Keratinocyte (primary cell): ENCODE results near the gene DTYMK. TPM values are rescaled to one million over a fixed set of nuclear protein-coding genes. Genes with fewer than 3 reads are reported as not detected.

Source experiments
- DNase-seq: peaks from one replicate; pipeline ENCODE4 v3.0.0-alpha.2; 2011; ENCODE audit warnings: low read depth, missing footprints, low spot score
- FAIRE-seq: peaks from 2 replicates; lab custom pipeline; 2011; peaks lifted over from hg19 to GRCh38; lab: Jason Lieb, UNC
- H2AFZ ChIP-seq: 2 replicates; pipeline ENCODE4 v1.6.0; 2012; ENCODE audit warnings: low read length, control low read depth, inconsistent platforms; ENCODE audit not compliant: control insufficient read depth
- H3K27ac ChIP-seq: 2 replicates; pipeline ENCODE4 v1.5.1; 2011; ENCODE audit warnings: low read length; ENCODE audit not compliant: control insufficient read depth, insufficient read depth
- H3K27me3 ChIP-seq: 3 replicates; pipeline ENCODE4 v1.6.0; 2011; ENCODE audit warnings: low read length; ENCODE audit not compliant: control insufficient read depth, insufficient read depth; ENCODE audit errors: extremely low read depth
- H3K36me3 ChIP-seq, 2 experiments: 2 replicates in 1 of 2; 3 replicates in 1 of 2; pipeline ENCODE4 v1.5.1; 2011; ENCODE audit warnings: low read length in 2 of 2, mild to moderate bottlenecking in 1 of 2; ENCODE audit not compliant: control insufficient read depth in 2 of 2, insufficient read depth in 2 of 2; ENCODE audit errors: extremely low read depth in 1 of 2
- H3K4me1 ChIP-seq: 3 replicates; pipeline ENCODE4 v1.5.1; 2011; ENCODE audit warnings: low read length; ENCODE audit not compliant: control insufficient read depth, insufficient read depth; ENCODE audit errors: extremely low read depth
- H3K4me2 ChIP-seq: 3 replicates; pipeline ENCODE4 v1.6.0; 2011; ENCODE audit warnings: low read depth, low read length; ENCODE audit not compliant: control insufficient read depth, insufficient read depth; ENCODE audit errors: extremely low read depth
- H3K4me3 ChIP-seq, 3 experiments: fragments of 200-600 bp in 1 of 3; sonication (generic) in 1 of 3; 2 replicates in 2 of 3; 3 replicates in 1 of 3; pipeline ENCODE4 v1.5.1; 2011 to 2016; ENCODE audit warnings: low read length in 3 of 3, mild to moderate bottlenecking in 3 of 3, control low read depth in 2 of 3, inconsistent platforms in 1 of 3, low read depth in 1 of 3, mixed read lengths in 1 of 3, mixed run types in 1 of 3, moderate library complexity in 1 of 3; ENCODE audit not compliant: control insufficient read depth in 2 of 3, insufficient read depth in 2 of 3; ENCODE audit errors: extremely low read depth in 1 of 3
- H3K79me2 ChIP-seq: 2 replicates; pipeline ENCODE4 v1.6.0; 2012; ENCODE audit warnings: low read length; ENCODE audit not compliant: control insufficient read depth, insufficient read depth
- H3K9ac ChIP-seq: 3 replicates; pipeline ENCODE4 v1.6.0; 2011; ENCODE audit warnings: low read length; ENCODE audit not compliant: control insufficient read depth, insufficient read depth; ENCODE audit errors: extremely low read depth
- H3K9me1 ChIP-seq: 3 replicates; pipeline ENCODE4 v1.6.0; 2011; ENCODE audit warnings: low read length; ENCODE audit not compliant: control insufficient read depth, insufficient read depth; ENCODE audit errors: extremely low read depth
- H3K9me3 ChIP-seq: 2 replicates; pipeline ENCODE4 v1.5.1; 2012; ENCODE audit warnings: low read depth, low read length; ENCODE audit not compliant: control insufficient read depth
- H4K20me1 ChIP-seq: 3 replicates; pipeline ENCODE4 v1.6.0; 2011; ENCODE audit warnings: low read length; ENCODE audit not compliant: control insufficient read depth, insufficient read depth; ENCODE audit errors: extremely low read depth
- CTCF ChIP-seq, 3 experiments: IDR thresholded peaks in 1 of 3; conservative IDR thresholded peaks in 1 of 3; optimal IDR thresholded peaks in 1 of 3; 2 replicates in 2 of 3; 3 replicates in 1 of 3; pipeline versions ENCODE3 to v1.5.1; 2011; ENCODE audit warnings: low read length in 3 of 3, mild to moderate bottlenecking in 3 of 3, moderate library complexity in 2 of 3, control low read depth in 1 of 3, inconsistent platforms in 1 of 3; ENCODE audit not compliant: insufficient read depth in 2 of 3; ENCODE audit errors: extremely low read depth in 1 of 3
- EZH2 ChIP-seq: IDR thresholded peaks from one replicate; pipeline ENCODE4 v1.6.1; 2012; ENCODE audit warnings: inconsistent platforms, mild to moderate bottlenecking, low read length, moderate library complexity
- dilution Hi-C: fragments of 300-500 bp; cut with MboI; formaldehyde crosslinking; loops from one replicate; pipeline ENCODE4 v1.7.0; 2020; ENCODE audit warnings: low sequenced_read_pairs; ENCODE audit not compliant: extremely low pct_ligation_motif_present
- polyA plus RNA-seq, 5 experiments: library from polyadenylated mRNA; depleted of rRNA in 3 of 5; stranded (reverse) in 3 of 5; stranded (forward) in 1 of 5; unstranded in 1 of 5; fragments of >200 nt; gene quantifications; 1 replicate in 1 of 5; 2 replicates in 3 of 5; 3 replicates in 1 of 5; pipeline versions ENCODE4 v1.2.1 to v1.2.3, GENCODE V29; 2011 to 2012; ENCODE audit warnings: missing spikeins in 2 of 5, low read depth in 1 of 5, low replicate concordance in 1 of 5

Gene DTYMK
- polyA plus RNA-seq, 1 donor (not counting 4 experiments of a cell fraction or from before 2014, with no cell fraction given), result 31.6 TPM

DNA sequence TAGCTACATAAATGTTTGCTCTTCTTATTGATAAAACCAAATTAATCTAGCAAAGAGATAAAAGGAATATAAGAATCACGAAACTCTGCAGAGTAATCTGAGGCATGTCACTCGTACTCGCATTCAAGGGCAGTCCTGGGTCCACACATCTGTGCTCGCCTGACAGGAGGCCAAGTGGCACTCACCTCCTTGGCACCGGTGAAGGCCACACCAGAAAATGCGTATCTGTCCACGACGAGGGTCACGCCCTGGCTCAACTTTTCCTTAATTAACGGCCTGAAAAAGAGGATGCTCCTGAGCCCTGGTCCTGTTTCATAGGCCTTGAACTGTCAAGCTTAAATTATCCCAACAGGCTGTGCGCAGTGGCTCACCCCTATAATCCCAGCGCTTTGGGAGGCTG lies 6.6 kb downstream of the DTYMK start:
- Histone ChIP-seq H3K36me3 (peaks cover 18 to 22% of the 10 kb centered on the region in 2 experiments), H3K4me1 (no peaks in the 10 kb centered on the region), H3K4me2 (no peak overlapping the region), H3K27me3 (no peaks in the 10 kb centered on the region), H2AFZ (no peak overlapping the region), H3K9ac (no peak overlapping the region), H3K9me1 (no peaks in the 10 kb centered on the region), H3K4me3 (no peak overlapping the region), H4K20me1 (no peaks in the 10 kb centered on the region), H3K9me3 (no peaks in the 10 kb centered on the region), H3K27ac (no peak overlapping the region), H3K79me2 (peaks cover 11% of the 10 kb centered on the region)
- TF ChIP-seq EZH2 (no peak), CTCF (optimal IDR thresholded peaks at IDR 0.05 in 1 of 3, IDR thresholded peaks at IDR 0.05 in 1 of 3, conservative IDR thresholded peaks at IDR 0.05 in 1 of 3; ENCODE audit: extremely low read depth in 1 of 3, insufficient read depth in 2 of 3, low read length in 3 of 3) (no peak)
- DNase-seq (no peak), FAIRE-seq (no peak)
- dilution Hi-C loops, result no loop called here

DNA sequence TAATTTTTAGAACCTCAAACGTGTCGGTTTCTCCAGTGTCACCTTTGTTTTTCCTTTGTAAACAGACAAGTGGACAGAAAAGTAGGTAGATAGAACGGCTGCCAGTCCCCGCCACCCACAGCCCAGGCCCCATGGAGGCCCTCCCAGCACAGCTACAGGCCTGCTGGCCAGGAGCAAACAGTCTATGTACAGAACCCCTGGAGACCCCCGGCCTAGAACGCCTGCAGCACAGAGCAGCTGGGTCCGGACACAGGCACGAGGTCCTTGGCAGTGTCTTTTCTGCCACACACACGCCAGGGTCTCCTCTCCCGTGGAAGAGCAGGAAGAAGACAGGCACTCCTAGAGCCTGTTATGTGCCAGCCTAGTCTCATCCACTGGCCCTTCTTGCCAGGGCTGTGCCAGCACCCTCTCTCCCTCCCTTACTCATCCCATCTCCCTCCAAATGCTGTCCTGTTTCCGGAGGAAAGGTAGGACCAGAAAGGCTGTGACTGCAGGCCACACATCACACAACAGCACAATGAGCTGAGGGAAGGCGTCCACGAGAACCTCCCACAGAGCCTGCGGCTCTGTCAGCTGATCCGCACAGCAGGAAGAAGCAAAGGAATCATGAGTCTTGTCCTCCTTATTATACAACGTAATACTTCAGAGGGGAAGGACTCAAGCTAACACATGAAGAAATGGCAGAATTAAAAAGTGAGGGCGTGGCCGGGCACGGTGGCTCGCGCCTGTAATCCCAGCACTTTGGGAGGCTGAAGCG lies 7.7 kb downstream of the DTYMK start:
- Histone ChIP-seq H3K4me3 (no peak overlapping the region), H3K27me3 (no peaks in the 10 kb centered on the region), H3K4me2 (no peak overlapping the region), H3K9me3 (no peaks in the 10 kb centered on the region), H3K27ac (no peak overlapping the region), H3K9me1 (no peaks in the 10 kb centered on the region), H4K20me1 (no peaks in the 10 kb centered on the region), H3K79me2 (peaks cover 9% of the 10 kb centered on the region), H3K36me3 (peaks cover 18 to 22% of the 10 kb centered on the region in 2 experiments), H3K4me1 (no peaks in the 10 kb centered on the region), H3K9ac (no peak overlapping the region), H2AFZ (no peak overlapping the region)
- DNase-seq (no peak), FAIRE-seq (no peak)
- TF ChIP-seq CTCF (optimal IDR thresholded peaks at IDR 0.05 in 1 of 3, IDR thresholded peaks at IDR 0.05 in 1 of 3, conservative IDR thresholded peaks at IDR 0.05 in 1 of 3; ENCODE audit: extremely low read depth in 1 of 3, insufficient read depth in 2 of 3, low read length in 3 of 3), result no peak
- TF ChIP-seq EZH2, result no peak
- dilution Hi-C loops, result no loop called here
